ENCODE data around the gene SLC5A7. TPM values are rescaled to one million over a fixed set of nuclear protein-coding genes. Genes with fewer than 3 reads are reported as not detected.
A peak's percentile ranks its signal among the peaks of the same experiment; 100 is the strongest.

Gene SLC5A7
- total and polyA plus RNA-seq, 2 of the 13 experiments (the other 11 are each of a cell fraction or from before 2014, with no cell fraction given) = not detected

GRCh38 chr2:108048752-108049151 lies 62.4 kb downstream of the SLC5A7 start:
- 2% methylated on average over 5 of the region's 5 CpGs for WGBS (ENCODE audit: low lambda C conversion rate)
- FAIRE-seq (no peak), ATAC-seq (no peak), DNase-seq (ENCODE audit: low spot score) (no peak)
- H3K36me3 ChIP-seq (replicated peaks in 1 of 2; ENCODE audit: control insufficient read depth in 1 of 2, insufficient read depth in 2 of 2, low read length in 2 of 2) = no peaks in the 10 kb centered on the region
- no peak overlapping the region for H3K4me3 ChIP-seq (replicated peaks in 1 of 3; ENCODE audit: insufficient read depth in 1 of 3, low read depth in 2 of 3, low read length in 3 of 3)
- ChIA-PET POLR2A (no interaction called here), CTCF (ENCODE audit: low intra/inter-chr PET ratio, low total read pairs) (no interaction called here)
- no peak overlapping the region for H3K4me2 ChIP-seq (ENCODE audit: low read depth, low read length)
- H3K9ac ChIP-seq (ENCODE audit: insufficient read depth, low read depth, low read length) = no peak overlapping the region
- in situ Hi-C loops (cut with HindIII; ENCODE audit: extremely low pct_ligation_motif_present, low pct_unique_long_range_greater_than_20kb) = no loop called here
- H3K9me3 ChIP-seq (ENCODE audit: low read length) = peaks cover 12% of the 10 kb centered on the region
- no peaks in the 10 kb centered on the region for H3K4me1 ChIP-seq (ENCODE audit: insufficient read depth, low read length)
- TF ChIP-seq TBX3 (IDR thresholded peaks at IDR 0.05; ENCODE audit: borderline replicate concordance) (no peak), CEBPB (IDR thresholded peaks at IDR 0.05; ENCODE audit: borderline replicate concordance, low read depth, low read length) (peak; percentile 24; the same call in 1 of the 2 replicates), RBM22 (optimal IDR thresholded peaks at IDR 0.05; ENCODE audit: low read length) (no peak)
- intact Hi-C loops (cut with micrococcal nuclease; ENCODE audit: unreplicated experiment) = no loop called here
- H4K20me1 ChIP-seq (ENCODE audit: insufficient read depth, low read length) = no peaks in the 10 kb centered on the region
- H3K27ac ChIP-seq (ENCODE audit: extremely low read length, insufficient read depth, low read length) = no peak overlapping the region
- H3K79me2 ChIP-seq (ENCODE audit: insufficient read depth, low read length) = no peaks in the 10 kb centered on the region
- BruUV-seq (replicated peaks) = no TSS peak
- no peaks in the 10 kb centered on the region for H3K27me3 ChIP-seq (ENCODE audit: control insufficient read depth in 1 of 2, insufficient read depth in 2 of 2, low read length in 2 of 2)
- no peak overlapping the region for H2AFZ ChIP-seq (ENCODE audit: low read length)

- CTCF ChIA-PET (ENCODE audit: low intra/inter-chr PET ratio, low total read pairs) = no interaction called here
- Histone ChIP-seq H3K27me3 (ENCODE audit: control insufficient read depth in 1 of 2, insufficient read depth in 2 of 2, low read length in 2 of 2) (no peaks in the 10 kb centered on the region), H4K20me1 (ENCODE audit: insufficient read depth, low read length) (no peaks in the 10 kb centered on the region), H2AFZ (ENCODE audit: low read length) (no peak overlapping the region), H3K4me2 (ENCODE audit: low read depth, low read length) (no peak overlapping the region), H3K9ac (ENCODE audit: insufficient read depth, low read depth, low read length) (no peak overlapping the region), H3K4me3 (replicated peaks in 1 of 3; ENCODE audit: insufficient read depth in 1 of 3, low read depth in 2 of 3, low read length in 3 of 3) (no peak overlapping the region), H3K79me2 (ENCODE audit: insufficient read depth, low read length) (no peaks in the 10 kb centered on the region), H3K27ac (ENCODE audit: extremely low read length, insufficient read depth, low read length) (no peak overlapping the region), H3K4me1 (ENCODE audit: insufficient read depth, low read length) (no peaks in the 10 kb centered on the region), H3K36me3 (replicated peaks in 1 of 2; ENCODE audit: control insufficient read depth in 1 of 2, insufficient read depth in 2 of 2, low read length in 2 of 2) (no peaks in the 10 kb centered on the region), H3K9me3 (ENCODE audit: low read length) (no peaks in the 10 kb centered on the region)
- TF ChIP-seq MTF1 (CRISPR knock-in tag; IDR thresholded peaks at IDR 0.05) (no peak), ASH2L (IDR thresholded peaks at IDR 0.05; ENCODE audit: insufficient read length, low read depth, low read length) (no peak), ZBTB3 (CRISPR knock-in tag; IDR thresholded peaks at IDR 0.05; ENCODE audit: borderline replicate concordance, low read depth) (no peak), SRF (IDR thresholded peaks at IDR 0.05; ENCODE audit: low read depth, low read length) (no peak), MIER2 (CRISPR knock-in tag; IDR thresholded peaks at IDR 0.05) (no peak)
- intact Hi-C loops (cut with micrococcal nuclease; ENCODE audit: unreplicated experiment) (no loop called here), in situ Hi-C loops (cut with HindIII; ENCODE audit: extremely low pct_ligation_motif_present, low pct_unique_long_range_greater_than_20kb) (no loop called here)
- WGBS (ENCODE audit: low lambda C conversion rate) = 3% methylated on average over 3 of the region's 3 CpGs
- no peak for DNase-seq (ENCODE audit: low spot score)
- ATAC-seq = no peak
- POLR2A ChIA-PET = no interaction called here
- no peak for FAIRE-seq
- no TSS peak for BruUV-seq (replicated peaks)
Measured at GRCh38 chr2:108058576-108059137, 72.3 kb downstream of the SLC5A7 start.
